HG02938 (cell line): ENCODE results near the gene MAP4K2.
"Not testable (repeated sequence)": the region's sequence is repeated elsewhere in the genome, so short reads cannot be mapped to it uniquely, and the experiment has no call there.

ENCODE experiments used
- ATAC-seq: cut with Tn5 transposase; IDR thresholded peaks from one replicate; pipeline ENCODE4 v1.9.1; 2021; ENCODE audit warnings: mild to moderate bottlenecking, moderate library complexity; ENCODE audit not compliant: unreplicated experiment

The MAP4K2 gene

GRCh38 chr11:64803158-64803845, at the start of gene MAP4K2:
Gene MAP4K2 (minus strand): TSS chr11:64803214. CDS start chr11:64803149, 65 bp downstream.
- peak; percentile 43 for ATAC-seq

GRCh38 chr11:64851831-64852351, 48.9 kb upstream of the MAP4K2 start:
- peak; percentile 3 for ATAC-seq

GRCh38 chr11:64850979-64851567, 48.1 kb upstream of the MAP4K2 start:
- ATAC-seq = peak; percentile 56

- no peak for ATAC-seq
Measured at GRCh38 chr11:64849598-64850356, 46.8 kb upstream of the MAP4K2 start.

GRCh38 chr11:64848826-64849597, 46.0 kb upstream of the MAP4K2 start:
- no peak for ATAC-seq

GRCh38 chr11:64848214-64848825, 45.3 kb upstream of the MAP4K2 start:
- no peak for ATAC-seq

- no peak for ATAC-seq
Measured at GRCh38 chr11:64846998-64847666, 44.1 kb upstream of the MAP4K2 start.

GRCh38 chr11:64845776-64846129, 42.7 kb upstream of the MAP4K2 start:
- ATAC-seq = not testable (repeated sequence)

GRCh38 chr11:64845129-64845775, 42.2 kb upstream of the MAP4K2 start:
- no peak for ATAC-seq

GRCh38 chr11:64844330-64845128, 41.5 kb upstream of the MAP4K2 start, which contains the start of gene CDC42BPG:
Gene CDC42BPG (minus strand): TSS chr11:64844653. CDS start chr11:64844569, 84 bp downstream.
- ATAC-seq = no peak

GRCh38 chr11:64843686-64844329, 40.8 kb upstream of the MAP4K2 start:
- ATAC-seq = no peak

- no peak for ATAC-seq
Measured at GRCh38 chr11:64842851-64843685, 40.1 kb upstream of the MAP4K2 start.

GRCh38 chr11:64842366-64842759, 39.3 kb upstream of the MAP4K2 start:
- ATAC-seq = no peak

GRCh38 chr11:64841592-64842365, 38.8 kb upstream of the MAP4K2 start:
- ATAC-seq = no peak

GRCh38 chr11:64839887-64840782, 37.1 kb upstream of the MAP4K2 start:
- no peak for ATAC-seq
